Neutrophil (primary cell): Measurements from ENCODE around the gene AFAP1L2.

Experiments used
- H3K27ac ChIP-seq: fragments of 200-600 bp; sonication (generic); 2 replicates; pipeline ENCODE4 v1.5.1; 2016; ENCODE audit warnings: mild to moderate bottlenecking, moderate library complexity
- H3K27me3 ChIP-seq: fragments of 200-600 bp; sonication (generic); 2 replicates; pipeline ENCODE4 v1.6.0; 2016; ENCODE audit warnings: mild to moderate bottlenecking
- H3K36me3 ChIP-seq: fragments of 200-600 bp; sonication (generic); 2 replicates; pipeline ENCODE4 v1.5.1; 2017
- H3K4me1 ChIP-seq, 2 experiments: fragments of 200-600 bp in 1 of 2; sonication (generic) in 1 of 2; 1 replicate in 1 of 2; 2 replicates in 1 of 2; pipeline versions ENCODE4 v1.5.1 to v1.6.1; 2013 to 2016; ENCODE audit warnings: low read depth in 1 of 2, low read length in 1 of 2, mild to moderate bottlenecking in 1 of 2, moderate library complexity in 1 of 2; ENCODE audit not compliant: control insufficient read depth in 1 of 2, insufficient read depth in 1 of 2
- H3K4me3 ChIP-seq, 2 experiments: fragments of 200-600 bp in 1 of 2; sonication (generic) in 1 of 2; 1 replicate in 1 of 2; 2 replicates in 1 of 2; pipeline ENCODE4 v1.5.1; 2013 to 2016; ENCODE audit warnings: low read depth in 1 of 2, low read length in 1 of 2, mild to moderate bottlenecking in 1 of 2, moderate library complexity in 1 of 2
- H3K9me3 ChIP-seq: fragments of 200-600 bp; sonication (generic); 2 replicates; pipeline ENCODE4 v1.5.1; 2016
- CTCF ChIP-seq: fragments of 200-600 bp; sonication (generic); IDR thresholded peaks from 2 replicates; pipeline ENCODE4 v1.5.1; 2016; ENCODE audit warnings: antibody characterized with exemption

The AFAP1L2 gene

GRCh38 chr10:114420811-114421485 lies 16.6 kb upstream of the AFAP1L2 start:
- no peaks in the 10 kb centered on the region for H3K9me3 ChIP-seq
- no peaks in the 10 kb centered on the region for H3K36me3 ChIP-seq
- no peak for TF ChIP-seq CTCF
- no peak overlapping the region for H3K27ac ChIP-seq
- peaks cover 3% of the 10 kb centered on the region for H3K27me3 ChIP-seq
- H3K4me1 ChIP-seq = no peaks in the 10 kb centered on the region
- H3K4me3 ChIP-seq = no peak overlapping the region

DNA sequence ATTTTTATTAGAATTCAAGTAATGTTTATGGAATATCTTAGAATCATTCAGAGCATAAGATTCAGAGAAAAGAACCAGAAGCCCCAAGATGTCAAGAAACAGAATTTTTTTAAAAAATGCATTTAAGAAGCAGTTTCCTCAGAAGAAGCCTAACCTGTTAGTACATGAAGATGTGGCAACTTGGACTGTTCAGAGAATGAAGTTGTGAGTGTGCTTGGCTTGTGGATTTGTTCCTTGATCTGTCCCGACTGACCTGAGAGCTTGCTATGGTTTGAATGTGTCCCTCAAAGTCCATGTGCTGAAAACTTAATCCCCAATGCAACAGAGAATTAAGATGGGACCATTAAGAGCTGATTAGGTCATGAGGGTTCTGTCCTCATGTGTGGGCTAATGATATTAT lies 13.8 kb upstream of the AFAP1L2 start:
- H3K36me3 ChIP-seq = no peaks in the 10 kb centered on the region
- TF ChIP-seq CTCF = no peak
- no peaks in the 10 kb centered on the region for H3K9me3 ChIP-seq
- no peak overlapping the region for H3K27ac ChIP-seq
- H3K27me3 ChIP-seq = peaks cover 8% of the 10 kb centered on the region
- no peaks in the 10 kb centered on the region for H3K4me1 ChIP-seq
- H3K4me3 ChIP-seq = no peak overlapping the region

DNA sequence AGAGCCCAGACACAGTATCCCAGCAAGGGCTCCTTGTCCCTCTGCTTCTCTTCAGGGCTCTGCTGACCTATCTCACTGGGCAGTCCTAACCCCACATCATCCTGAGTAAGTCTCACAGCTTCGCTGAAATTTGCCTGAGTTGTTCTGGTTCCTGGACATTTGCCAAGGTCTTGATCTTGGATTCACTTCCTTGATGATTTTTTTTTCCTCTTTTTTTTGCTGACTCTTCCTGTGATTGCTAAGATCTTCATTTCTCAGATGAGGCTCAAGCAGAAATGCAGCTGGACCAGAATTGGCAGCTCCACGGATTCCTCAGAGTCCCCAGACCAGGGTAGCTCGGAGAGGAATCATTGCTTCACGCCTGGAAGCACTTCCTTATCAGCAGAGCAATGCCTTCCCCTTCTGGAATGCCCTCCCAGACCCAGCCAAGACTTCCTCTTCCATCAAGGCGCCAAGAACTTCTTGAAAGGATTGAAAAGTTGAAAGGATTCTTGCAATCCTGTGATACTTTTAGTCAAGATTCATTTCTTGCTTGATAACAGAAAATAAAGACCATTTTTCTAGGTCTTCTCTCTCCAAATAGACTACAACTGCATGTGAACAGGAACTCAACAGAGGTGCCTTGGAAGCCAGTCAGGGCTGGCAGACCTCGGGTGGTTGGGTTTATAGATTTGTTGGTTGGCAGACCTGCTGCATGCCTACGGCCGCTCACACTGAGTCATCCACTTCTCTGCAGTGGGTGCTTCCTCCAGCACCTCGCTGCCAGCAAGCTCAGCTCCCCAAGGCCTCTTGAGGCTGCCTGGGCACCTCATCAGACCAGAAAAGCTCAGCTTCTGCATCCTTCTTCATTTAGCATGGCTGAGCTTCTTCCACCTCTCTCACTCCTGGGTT lies 8.8 kb upstream of the AFAP1L2 start:
- H3K27me3 ChIP-seq = peaks cover 27% of the 10 kb centered on the region
- H3K4me3 ChIP-seq = no peak overlapping the region
- H3K36me3 ChIP-seq = no peaks in the 10 kb centered on the region
- H3K27ac ChIP-seq = no peak overlapping the region
- TF ChIP-seq CTCF = no peak
- no peaks in the 10 kb centered on the region for H3K4me1 ChIP-seq
- no peaks in the 10 kb centered on the region for H3K9me3 ChIP-seq

GRCh38 chr10:114408968-114409444 lies 4.7 kb upstream of the AFAP1L2 start:
- H3K27ac ChIP-seq = no peak overlapping the region
- H3K4me3 ChIP-seq = no peak overlapping the region
- H3K4me1 ChIP-seq = no peaks in the 10 kb centered on the region
- no peaks in the 10 kb centered on the region for H3K36me3 ChIP-seq
- no peaks in the 10 kb centered on the region for H3K9me3 ChIP-seq
- TF ChIP-seq CTCF = no peak
- H3K27me3 ChIP-seq = peaks cover 58% of the 10 kb centered on the region

GRCh38 chr10:114408112-114408967 lies 4.0 kb upstream of the AFAP1L2 start:
- no peak for TF ChIP-seq CTCF
- no peaks in the 10 kb centered on the region for H3K4me1 ChIP-seq
- no peaks in the 10 kb centered on the region for H3K9me3 ChIP-seq

More at GRCh38 chr10:114408112-114408967, 4.0 kb upstream of the AFAP1L2 start:
- Histone ChIP-seq H3K4me3 (no peak overlapping the region), H3K36me3 (no peaks in the 10 kb centered on the region), H3K27me3 (peaks cover 62% of the 10 kb centered on the region), H3K27ac (no peak overlapping the region)
